ENCODE results near the gene MDM1.

Gene MDM1

DNA sequence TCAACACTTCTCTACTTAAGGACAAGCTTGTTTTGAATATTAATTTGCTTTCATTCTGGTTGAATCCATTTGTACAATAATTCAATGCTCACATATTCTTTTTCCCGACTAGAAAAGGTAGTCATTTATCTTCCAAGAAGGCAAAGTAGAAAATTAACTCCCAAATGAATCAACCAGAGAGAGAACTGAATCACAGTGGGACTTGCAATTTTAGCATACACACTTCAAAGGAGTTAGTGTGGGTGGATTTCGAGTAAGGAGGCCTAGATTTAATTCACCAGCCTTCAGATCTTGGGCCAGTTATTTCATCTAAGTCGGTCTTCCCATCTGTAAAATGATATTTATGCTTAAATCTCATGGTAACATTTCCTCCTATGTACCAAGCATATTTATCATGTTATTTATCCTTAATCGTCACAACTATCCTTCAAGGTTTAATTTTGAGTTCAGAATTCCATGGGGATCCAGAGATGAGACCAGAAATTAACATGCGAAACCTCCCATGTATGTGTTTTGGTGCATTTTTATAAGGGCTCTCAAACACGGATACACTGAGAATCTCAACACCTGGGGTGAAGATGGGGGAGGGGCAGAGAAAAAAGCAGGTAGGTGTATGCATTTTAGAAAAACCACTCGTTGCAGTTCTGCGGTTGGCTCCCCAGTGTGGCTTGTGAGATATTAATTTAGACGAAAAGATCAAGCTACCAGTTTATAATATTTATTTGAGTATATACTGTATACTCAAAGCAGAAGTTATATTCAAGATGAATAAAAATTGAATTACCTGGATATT is 39.8 kb downstream of the MDM1 start:
- Histone ChIP-seq H3K4me2 (ENCODE audit: low read length) (no peak overlapping the region), H3K4me1 (peaks cover 3% of the 10 kb centered on the region)

DNA sequence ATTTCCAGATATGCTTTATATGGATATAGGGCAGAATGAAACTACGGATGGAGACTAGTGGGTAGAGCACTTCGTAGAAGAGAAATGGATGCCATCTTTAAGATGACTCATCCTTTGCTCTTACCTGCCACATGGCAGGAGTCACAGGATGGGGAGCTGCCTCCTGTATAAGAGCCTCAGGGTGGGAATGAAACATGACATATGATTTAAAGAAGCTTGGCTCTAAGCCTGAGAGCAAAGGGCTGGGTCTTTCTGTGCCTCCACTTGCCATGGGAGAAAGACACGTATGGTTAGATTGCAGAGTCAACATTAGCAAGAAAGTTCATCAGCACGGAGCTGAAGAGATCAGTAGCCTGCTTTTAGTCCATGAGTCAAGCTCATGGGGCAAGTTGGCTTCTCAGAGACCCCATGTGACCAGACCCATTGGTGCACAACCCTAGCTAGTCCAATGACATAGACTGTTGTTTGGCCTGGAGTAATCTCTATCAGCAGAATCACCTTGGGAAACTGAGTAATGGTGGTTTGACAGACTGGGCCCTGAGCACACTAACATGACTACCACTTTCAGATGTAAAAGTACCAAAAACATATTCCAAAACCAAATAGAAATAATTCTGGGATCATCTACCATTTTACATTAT is 40.6 kb downstream of the MDM1 start:
- no peak overlapping the region for H3K4me2 ChIP-seq (ENCODE audit: low read length)
- no peak overlapping the region for H3K9ac ChIP-seq
- no peak overlapping the region for H3K4me3 ChIP-seq (ENCODE audit: low read depth, low read length)
- no peaks in the 10 kb centered on the region for H3K79me2 ChIP-seq
- H3K27me3 ChIP-seq (ENCODE audit: control insufficient read depth, insufficient read depth, low read length): no peaks in the 10 kb centered on the region
- no peak overlapping the region for H2AFZ ChIP-seq
- no peak overlapping the region for H3K27ac ChIP-seq
- peaks cover 2% of the 10 kb centered on the region for H3K36me3 ChIP-seq (ENCODE audit: control insufficient read depth, insufficient read depth, low read length)
- H3K9me3 ChIP-seq (ENCODE audit: control insufficient read depth, low read length): no peaks in the 10 kb centered on the region
- TF ChIP-seq, protein P1, sequence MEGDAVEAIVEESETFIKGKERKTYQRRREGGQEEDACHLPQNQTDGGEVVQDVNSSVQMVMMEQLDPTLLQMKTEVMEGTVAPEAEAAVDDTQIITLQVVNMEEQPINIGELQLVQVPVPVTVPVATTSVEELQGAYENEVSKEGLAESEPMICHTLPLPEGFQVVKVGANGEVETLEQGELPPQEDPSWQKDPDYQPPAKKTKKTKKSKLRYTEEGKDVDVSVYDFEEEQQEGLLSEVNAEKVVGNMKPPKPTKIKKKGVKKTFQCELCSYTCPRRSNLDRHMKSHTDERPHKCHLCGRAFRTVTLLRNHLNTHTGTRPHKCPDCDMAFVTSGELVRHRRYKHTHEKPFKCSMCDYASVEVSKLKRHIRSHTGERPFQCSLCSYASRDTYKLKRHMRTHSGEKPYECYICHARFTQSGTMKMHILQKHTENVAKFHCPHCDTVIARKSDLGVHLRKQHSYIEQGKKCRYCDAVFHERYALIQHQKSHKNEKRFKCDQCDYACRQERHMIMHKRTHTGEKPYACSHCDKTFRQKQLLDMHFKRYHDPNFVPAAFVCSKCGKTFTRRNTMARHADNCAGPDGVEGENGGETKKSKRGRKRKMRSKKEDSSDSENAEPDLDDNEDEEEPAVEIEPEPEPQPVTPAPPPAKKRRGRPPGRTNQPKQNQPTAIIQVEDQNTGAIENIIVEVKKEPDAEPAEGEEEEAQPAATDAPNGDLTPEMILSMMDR (IDR thresholded peaks at IDR 0.05): no peak
- peaks cover 3% of the 10 kb centered on the region for H3K4me1 ChIP-seq

More for the DNA sequence above, 39.8 kb downstream of the MDM1 start:
- H3K27me3 ChIP-seq (ENCODE audit: control insufficient read depth, insufficient read depth, low read length): no peaks in the 10 kb centered on the region
- no peak overlapping the region for H3K27ac ChIP-seq
- no peak overlapping the region for H3K9ac ChIP-seq
- peaks cover 2% of the 10 kb centered on the region for H3K36me3 ChIP-seq (ENCODE audit: control insufficient read depth, insufficient read depth, low read length)
- H3K4me3 ChIP-seq (ENCODE audit: low read depth, low read length): no peak overlapping the region
- no peak overlapping the region for H2AFZ ChIP-seq
- H3K9me3 ChIP-seq (ENCODE audit: control insufficient read depth, low read length): no peaks in the 10 kb centered on the region
- H3K79me2 ChIP-seq: no peaks in the 10 kb centered on the region
- TF ChIP-seq, protein P1 (IDR thresholded peaks at IDR 0.05): no peak

DNA sequence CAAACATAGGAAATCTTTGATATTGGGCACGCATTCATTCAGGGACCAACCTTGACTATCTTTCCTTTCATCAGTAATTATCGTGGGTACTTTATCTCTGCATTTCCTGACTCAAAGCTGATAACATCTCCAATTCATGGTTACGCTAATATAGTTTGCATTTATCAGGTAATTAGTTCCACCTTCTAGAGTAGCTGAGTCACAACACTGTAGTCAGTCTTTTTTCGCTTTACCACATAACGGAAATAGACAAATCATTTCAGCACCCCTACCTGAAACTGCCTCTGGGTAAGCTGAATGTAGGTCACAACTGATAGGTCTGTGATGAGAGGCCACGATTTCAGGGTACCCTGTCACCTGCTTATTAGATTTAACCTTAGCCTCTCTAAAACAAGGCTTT is 42.0 kb downstream of the MDM1 start:
- Histone ChIP-seq H3K27ac (no peak overlapping the region), H3K4me2 (ENCODE audit: low read length) (no peak overlapping the region), H3K9ac (no peak overlapping the region), H3K79me2 (no peaks in the 10 kb centered on the region), H3K36me3 (ENCODE audit: control insufficient read depth, insufficient read depth, low read length) (peaks cover 2% of the 10 kb centered on the region), H3K4me3 (ENCODE audit: low read depth, low read length) (no peak overlapping the region), H2AFZ (no peak overlapping the region), H3K9me3 (ENCODE audit: control insufficient read depth, low read length) (no peaks in the 10 kb centered on the region), H3K4me1 (peaks cover 3% of the 10 kb centered on the region), H3K27me3 (ENCODE audit: control insufficient read depth, insufficient read depth, low read length) (no peaks in the 10 kb centered on the region)
- TF ChIP-seq, protein P1 (IDR thresholded peaks at IDR 0.05): no peak

- Histone ChIP-seq H3K9me3 (ENCODE audit: control insufficient read depth, low read length) (no peaks in the 10 kb centered on the region), H3K27ac (no peak overlapping the region), H3K27me3 (ENCODE audit: control insufficient read depth, insufficient read depth, low read length) (no peaks in the 10 kb centered on the region), H3K79me2 (no peaks in the 10 kb centered on the region), H3K4me1 (peaks cover 3% of the 10 kb centered on the region), H3K9ac (no peak overlapping the region), H3K4me3 (ENCODE audit: low read depth, low read length) (no peak overlapping the region), H3K4me2 (ENCODE audit: low read length) (no peak overlapping the region), H3K36me3 (ENCODE audit: control insufficient read depth, insufficient read depth, low read length) (no peaks in the 10 kb centered on the region), H2AFZ (no peak overlapping the region)
- TF ChIP-seq, protein P1 (IDR thresholded peaks at IDR 0.05): no peak
Measured at GRCh38 chr12:68287106-68287505, 45.1 kb downstream of the MDM1 start.
